Loucy (cell line): ENCODE measurements around the gene TMEM158.

ENCODE experiments used
- CTCF ChIP-seq: fragments of 200-600 bp; sonication (generic); conservative IDR thresholded peaks from 2 replicates; pipeline ENCODE4 v1.5.1; 2014; ENCODE audit warnings: mild to moderate bottlenecking, antibody characterized with exemption, low read length
- EZH2phosphoT487 ChIP-seq: fragments of 200-600 bp; IDR thresholded peaks from 2 replicates; pipeline ENCODE4 v1.6.1; 2018; ENCODE audit warnings: antibody characterized with exemption, mild to moderate bottlenecking, moderate library complexity, borderline replicate concordance

DNA sequence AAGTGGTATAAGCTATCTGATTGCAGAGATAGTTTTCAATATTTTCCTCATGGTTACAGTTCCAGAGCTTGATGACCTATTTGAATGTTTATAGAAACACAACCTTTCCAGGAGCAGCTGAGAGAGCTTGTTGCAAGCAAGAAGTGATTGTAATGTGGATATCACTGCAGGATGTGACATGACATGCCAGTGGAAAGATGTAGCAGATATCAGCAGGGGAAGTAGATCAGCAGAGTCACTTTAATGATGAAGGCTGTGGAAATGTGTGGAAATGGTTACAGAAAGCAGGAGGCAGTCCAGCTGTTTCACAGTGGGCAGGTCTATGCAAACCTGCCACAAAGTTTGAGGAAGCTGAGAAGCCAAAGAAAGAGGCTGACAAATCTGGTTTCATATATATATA, 21.0 kb downstream of the TMEM158 start:
- no peak for TF ChIP-seq CTCF
- TF ChIP-seq EZH2phosphoT487, result no peak
